ENCODE measurements around the gene YBX1. TPM values are rescaled to one million over a fixed set of nuclear protein-coding genes. Genes with fewer than 3 reads are reported as not detected.

YBX1 gene
- total and polyA plus RNA-seq, 2 of the 13 experiments (the other 11 are each of a cell fraction or from before 2014, with no cell fraction given) = 339 to 628 TPM

DNA sequence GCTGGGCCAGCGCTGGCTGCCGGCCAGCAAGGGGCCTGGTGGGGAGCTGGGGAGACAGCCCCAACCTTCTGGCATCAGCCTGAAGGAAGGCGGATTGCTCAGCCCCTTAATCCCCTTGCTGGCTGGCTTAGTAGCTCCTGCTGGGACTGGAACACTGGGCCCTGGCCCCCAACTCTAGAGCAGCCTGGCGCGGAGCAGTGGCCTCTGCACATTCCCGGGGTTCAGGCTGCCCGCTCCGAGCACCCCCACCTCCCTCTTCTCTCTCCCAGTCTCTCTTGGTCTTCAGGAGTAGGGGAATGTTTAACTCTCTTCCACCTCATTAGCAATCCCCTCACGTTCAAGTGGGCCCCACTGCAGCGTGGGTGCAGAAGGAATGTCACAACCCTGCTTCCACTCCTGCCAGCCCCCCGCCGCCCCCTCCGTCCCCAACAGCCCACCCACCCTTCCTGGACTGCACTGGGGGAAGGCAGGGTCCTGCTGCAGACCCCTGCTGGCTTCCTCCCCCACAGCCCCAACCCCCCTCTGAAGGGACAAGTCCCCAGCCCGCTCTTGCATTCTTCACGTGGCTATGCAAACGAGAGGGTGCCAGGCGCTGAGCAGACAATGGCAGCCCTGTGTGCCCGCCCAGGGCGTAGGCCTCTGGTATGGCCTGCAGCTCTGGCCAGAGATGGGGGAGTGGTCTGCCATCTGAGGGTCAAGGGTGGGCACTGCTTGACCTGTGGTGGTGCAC, 58.8 kb downstream of the YBX1 start (continued):
- TF ChIP-seq, protein P1, sequence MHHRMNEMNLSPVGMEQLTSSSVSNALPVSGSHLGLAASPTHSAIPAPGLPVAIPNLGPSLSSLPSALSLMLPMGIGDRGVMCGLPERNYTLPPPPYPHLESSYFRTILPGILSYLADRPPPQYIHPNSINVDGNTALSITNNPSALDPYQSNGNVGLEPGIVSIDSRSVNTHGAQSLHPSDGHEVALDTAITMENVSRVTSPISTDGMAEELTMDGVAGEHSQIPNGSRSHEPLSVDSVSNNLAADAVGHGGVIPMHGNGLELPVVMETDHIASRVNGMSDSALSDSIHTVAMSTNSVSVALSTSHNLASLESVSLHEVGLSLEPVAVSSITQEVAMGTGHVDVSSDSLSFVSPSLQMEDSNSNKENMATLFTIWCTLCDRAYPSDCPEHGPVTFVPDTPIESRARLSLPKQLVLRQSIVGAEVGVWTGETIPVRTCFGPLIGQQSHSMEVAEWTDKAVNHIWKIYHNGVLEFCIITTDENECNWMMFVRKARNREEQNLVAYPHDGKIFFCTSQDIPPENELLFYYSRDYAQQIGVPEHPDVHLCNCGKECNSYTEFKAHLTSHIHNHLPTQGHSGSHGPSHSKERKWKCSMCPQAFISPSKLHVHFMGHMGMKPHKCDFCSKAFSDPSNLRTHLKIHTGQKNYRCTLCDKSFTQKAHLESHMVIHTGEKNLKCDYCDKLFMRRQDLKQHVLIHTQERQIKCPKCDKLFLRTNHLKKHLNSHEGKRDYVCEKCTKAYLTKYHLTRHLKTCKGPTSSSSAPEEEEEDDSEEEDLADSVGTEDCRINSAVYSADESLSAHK (CRISPR knock-in tag; IDR thresholded peaks at IDR 0.05; ENCODE audit: borderline replicate concordance) = no peak
- TF ChIP-seq, protein P2, sequence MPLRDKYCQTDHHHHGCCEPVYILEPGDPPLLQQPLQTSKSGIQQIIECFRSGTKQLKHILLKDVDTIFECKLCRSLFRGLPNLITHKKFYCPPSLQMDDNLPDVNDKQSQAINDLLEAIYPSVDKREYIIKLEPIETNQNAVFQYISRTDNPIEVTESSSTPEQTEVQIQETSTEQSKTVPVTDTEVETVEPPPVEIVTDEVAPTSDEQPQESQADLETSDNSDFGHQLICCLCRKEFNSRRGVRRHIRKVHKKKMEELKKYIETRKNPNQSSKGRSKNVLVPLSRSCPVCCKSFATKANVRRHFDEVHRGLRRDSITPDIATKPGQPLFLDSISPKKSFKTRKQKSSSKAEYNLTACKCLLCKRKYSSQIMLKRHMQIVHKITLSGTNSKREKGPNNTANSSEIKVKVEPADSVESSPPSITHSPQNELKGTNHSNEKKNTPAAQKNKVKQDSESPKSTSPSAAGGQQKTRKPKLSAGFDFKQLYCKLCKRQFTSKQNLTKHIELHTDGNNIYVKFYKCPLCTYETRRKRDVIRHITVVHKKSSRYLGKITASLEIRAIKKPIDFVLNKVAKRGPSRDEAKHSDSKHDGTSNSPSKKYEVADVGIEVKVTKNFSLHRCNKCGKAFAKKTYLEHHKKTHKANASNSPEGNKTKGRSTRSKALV (CRISPR knock-in tag; IDR thresholded peaks at IDR 0.05) = no peak
- TF ChIP-seq, protein P3, sequence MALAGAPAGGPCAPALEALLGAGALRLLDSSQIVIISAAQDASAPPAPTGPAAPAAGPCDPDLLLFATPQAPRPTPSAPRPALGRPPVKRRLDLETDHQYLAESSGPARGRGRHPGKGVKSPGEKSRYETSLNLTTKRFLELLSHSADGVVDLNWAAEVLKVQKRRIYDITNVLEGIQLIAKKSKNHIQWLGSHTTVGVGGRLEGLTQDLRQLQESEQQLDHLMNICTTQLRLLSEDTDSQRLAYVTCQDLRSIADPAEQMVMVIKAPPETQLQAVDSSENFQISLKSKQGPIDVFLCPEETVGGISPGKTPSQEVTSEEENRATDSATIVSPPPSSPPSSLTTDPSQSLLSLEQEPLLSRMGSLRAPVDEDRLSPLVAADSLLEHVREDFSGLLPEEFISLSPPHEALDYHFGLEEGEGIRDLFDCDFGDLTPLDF (CRISPR knock-in tag; IDR thresholded peaks at IDR 0.05) = no peak
- TF ChIP-seq CEBPG (CRISPR knock-in tag; IDR thresholded peaks at IDR 0.05) = no peak
- TF ChIP-seq ZFX (CRISPR knock-in tag; IDR thresholded peaks at IDR 0.05; ENCODE audit: low read depth) = peak; percentile 34
- TF ChIP-seq MAFF (IDR thresholded peaks at IDR 0.05; ENCODE audit: low read depth, low read length) = no peak
- TF ChIP-seq, protein P4, sequence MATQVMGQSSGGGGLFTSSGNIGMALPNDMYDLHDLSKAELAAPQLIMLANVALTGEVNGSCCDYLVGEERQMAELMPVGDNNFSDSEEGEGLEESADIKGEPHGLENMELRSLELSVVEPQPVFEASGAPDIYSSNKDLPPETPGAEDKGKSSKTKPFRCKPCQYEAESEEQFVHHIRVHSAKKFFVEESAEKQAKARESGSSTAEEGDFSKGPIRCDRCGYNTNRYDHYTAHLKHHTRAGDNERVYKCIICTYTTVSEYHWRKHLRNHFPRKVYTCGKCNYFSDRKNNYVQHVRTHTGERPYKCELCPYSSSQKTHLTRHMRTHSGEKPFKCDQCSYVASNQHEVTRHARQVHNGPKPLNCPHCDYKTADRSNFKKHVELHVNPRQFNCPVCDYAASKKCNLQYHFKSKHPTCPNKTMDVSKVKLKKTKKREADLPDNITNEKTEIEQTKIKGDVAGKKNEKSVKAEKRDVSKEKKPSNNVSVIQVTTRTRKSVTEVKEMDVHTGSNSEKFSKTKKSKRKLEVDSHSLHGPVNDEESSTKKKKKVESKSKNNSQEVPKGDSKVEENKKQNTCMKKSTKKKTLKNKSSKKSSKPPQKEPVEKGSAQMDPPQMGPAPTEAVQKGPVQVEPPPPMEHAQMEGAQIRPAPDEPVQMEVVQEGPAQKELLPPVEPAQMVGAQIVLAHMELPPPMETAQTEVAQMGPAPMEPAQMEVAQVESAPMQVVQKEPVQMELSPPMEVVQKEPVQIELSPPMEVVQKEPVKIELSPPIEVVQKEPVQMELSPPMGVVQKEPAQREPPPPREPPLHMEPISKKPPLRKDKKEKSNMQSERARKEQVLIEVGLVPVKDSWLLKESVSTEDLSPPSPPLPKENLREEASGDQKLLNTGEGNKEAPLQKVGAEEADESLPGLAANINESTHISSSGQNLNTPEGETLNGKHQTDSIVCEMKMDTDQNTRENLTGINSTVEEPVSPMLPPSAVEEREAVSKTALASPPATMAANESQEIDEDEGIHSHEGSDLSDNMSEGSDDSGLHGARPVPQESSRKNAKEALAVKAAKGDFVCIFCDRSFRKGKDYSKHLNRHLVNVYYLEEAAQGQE (IDR thresholded peaks at IDR 0.05; ENCODE audit: borderline replicate concordance in 1 of 2, low read depth in 1 of 2, low read length in 2 of 2) = no peak
- TF ChIP-seq ZC3H4 (CRISPR knock-in tag; IDR thresholded peaks at IDR 0.05; ENCODE audit: borderline replicate concordance) = no peak
- TF ChIP-seq RELA (CRISPR knock-in tag; IDR thresholded peaks at IDR 0.05) = no peak
- TF ChIP-seq, protein P5, sequence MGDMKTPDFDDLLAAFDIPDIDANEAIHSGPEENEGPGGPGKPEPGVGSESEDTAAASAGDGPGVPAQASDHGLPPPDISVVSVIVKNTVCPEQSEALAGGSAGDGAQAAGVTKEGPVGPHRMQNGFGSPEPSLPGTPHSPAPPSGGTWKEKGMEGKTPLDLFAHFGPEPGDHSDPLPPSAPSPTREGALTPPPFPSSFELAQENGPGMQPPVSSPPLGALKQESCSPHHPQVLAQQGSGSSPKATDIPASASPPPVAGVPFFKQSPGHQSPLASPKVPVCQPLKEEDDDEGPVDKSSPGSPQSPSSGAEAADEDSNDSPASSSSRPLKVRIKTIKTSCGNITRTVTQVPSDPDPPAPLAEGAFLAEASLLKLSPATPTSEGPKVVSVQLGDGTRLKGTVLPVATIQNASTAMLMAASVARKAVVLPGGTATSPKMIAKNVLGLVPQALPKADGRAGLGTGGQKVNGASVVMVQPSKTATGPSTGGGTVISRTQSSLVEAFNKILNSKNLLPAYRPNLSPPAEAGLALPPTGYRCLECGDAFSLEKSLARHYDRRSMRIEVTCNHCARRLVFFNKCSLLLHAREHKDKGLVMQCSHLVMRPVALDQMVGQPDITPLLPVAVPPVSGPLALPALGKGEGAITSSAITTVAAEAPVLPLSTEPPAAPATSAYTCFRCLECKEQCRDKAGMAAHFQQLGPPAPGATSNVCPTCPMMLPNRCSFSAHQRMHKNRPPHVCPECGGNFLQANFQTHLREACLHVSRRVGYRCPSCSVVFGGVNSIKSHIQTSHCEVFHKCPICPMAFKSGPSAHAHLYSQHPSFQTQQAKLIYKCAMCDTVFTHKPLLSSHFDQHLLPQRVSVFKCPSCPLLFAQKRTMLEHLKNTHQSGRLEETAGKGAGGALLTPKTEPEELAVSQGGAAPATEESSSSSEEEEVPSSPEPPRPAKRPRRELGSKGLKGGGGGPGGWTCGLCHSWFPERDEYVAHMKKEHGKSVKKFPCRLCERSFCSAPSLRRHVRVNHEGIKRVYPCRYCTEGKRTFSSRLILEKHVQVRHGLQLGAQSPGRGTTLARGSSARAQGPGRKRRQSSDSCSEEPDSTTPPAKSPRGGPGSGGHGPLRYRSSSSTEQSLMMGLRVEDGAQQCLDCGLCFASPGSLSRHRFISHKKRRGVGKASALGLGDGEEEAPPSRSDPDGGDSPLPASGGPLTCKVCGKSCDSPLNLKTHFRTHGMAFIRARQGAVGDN (CRISPR knock-in tag; IDR thresholded peaks at IDR 0.05) = peak; percentile 60
- peak; percentile 92 for TF ChIP-seq HNRNPL (IDR thresholded peaks at IDR 0.05; ENCODE audit: low read depth, low read length)
- no peak for TF ChIP-seq TRIM24 (CRISPR knock-in tag; IDR thresholded peaks at IDR 0.05)
- no peak for TF ChIP-seq SNRNP70 (IDR thresholded peaks at IDR 0.05; ENCODE audit: low read depth, low read length)

Measured in HepG2 (cell line).